ENCODE measurements around the gene WWP2. TPM values are rescaled to one million over a fixed set of nuclear protein-coding genes. Genes with fewer than 3 reads are reported as not detected.
"Not testable (repeated sequence)": the region's sequence is repeated elsewhere in the genome, so short reads cannot be mapped to it uniquely, and the experiment has no call there.

WWP2 gene
- total RNA-seq, 1 donor from 2014 or later: 53.8 TPM

- Mint-ChIP-seq H3K27ac (no peak overlapping the region), H3K4me3 (no peak overlapping the region), H3K36me3 (ENCODE audit: low read depth) (peaks cover 6% of the 10 kb centered on the region), H3K27me3 (ENCODE audit: insufficient read depth) (no peaks in the 10 kb centered on the region), H3K9me3 (no peaks in the 10 kb centered on the region), H3K4me1 (ENCODE audit: low read depth) (no peaks in the 10 kb centered on the region)
- DNase-seq (ENCODE audit: low spot score): no peak
- intact Hi-C loops (cut with micrococcal nuclease): no loop called here
Measured at GRCh38 chr16:69938981-69939820, 177.1 kb downstream of the WWP2 start.

GRCh38 chr16:69939821-69940585 is 177.9 kb downstream of the WWP2 start:
- Mint-ChIP-seq H3K9me3 (no peaks in the 10 kb centered on the region), H3K27ac (no peak overlapping the region), H3K27me3 (ENCODE audit: insufficient read depth) (no peaks in the 10 kb centered on the region), H3K36me3 (ENCODE audit: low read depth) (peaks cover 6% of the 10 kb centered on the region), H3K4me3 (no peak overlapping the region), H3K4me1 (ENCODE audit: low read depth) (no peaks in the 10 kb centered on the region)
- intact Hi-C loops (cut with micrococcal nuclease): no loop called here
- no peak for DNase-seq (ENCODE audit: low spot score)

GRCh38 chr16:69940676-69941075 is 178.5 kb downstream of the WWP2 start:
- intact Hi-C loops (cut with micrococcal nuclease): no loop called here
- Mint-ChIP-seq H3K36me3 (ENCODE audit: low read depth) (peaks cover 6% of the 10 kb centered on the region), H3K4me1 (ENCODE audit: low read depth) (no peaks in the 10 kb centered on the region), H3K4me3 (no peak overlapping the region), H3K27me3 (ENCODE audit: insufficient read depth) (no peaks in the 10 kb centered on the region), H3K27ac (no peak overlapping the region), H3K9me3 (no peaks in the 10 kb centered on the region)
- DNase-seq (ENCODE audit: low spot score): no peak

DNA sequence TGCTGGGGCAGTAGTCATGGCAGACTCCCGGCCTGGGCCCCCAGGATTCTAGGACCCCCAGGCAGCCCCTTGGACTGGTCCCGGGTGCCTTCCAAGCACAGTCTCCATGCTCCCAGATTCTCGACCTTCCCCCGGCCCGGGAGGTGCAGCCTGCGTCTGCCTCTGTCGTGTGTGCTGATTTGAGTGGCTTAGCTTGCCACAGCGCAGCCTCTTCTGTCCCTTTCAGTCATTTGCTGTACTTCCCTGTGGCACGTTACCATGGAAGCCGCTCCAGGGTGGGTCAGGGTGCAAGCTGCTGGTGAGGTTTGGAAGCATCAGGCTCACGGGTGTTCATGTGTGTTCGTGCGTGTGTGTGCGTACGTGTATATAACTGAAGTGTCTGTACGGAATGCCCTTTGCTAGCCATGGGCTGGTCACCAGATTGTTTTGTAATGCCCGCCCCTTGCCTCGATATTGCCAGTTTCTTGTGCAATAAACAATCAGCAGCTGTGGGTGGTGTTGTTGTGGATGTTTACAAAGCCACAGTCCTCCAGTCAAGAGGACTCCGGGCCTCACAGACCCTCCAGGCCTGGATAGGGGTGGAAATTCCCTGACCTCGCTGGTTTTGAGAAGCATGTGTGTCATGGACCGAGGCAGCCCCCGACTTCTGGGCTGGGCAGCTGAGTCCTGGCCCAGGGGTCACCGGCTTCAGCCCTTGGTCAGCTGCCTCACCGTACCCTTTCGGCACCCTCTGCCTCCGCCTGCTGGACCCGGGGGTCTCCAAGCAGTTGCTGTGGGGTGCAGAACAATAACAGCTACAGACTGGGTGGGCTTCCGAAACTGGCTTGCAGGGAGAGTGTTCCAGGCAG is 179.3 kb downstream of the WWP2 start:
- no peak for DNase-seq (ENCODE audit: low spot score)
- peaks cover 2% of the 10 kb centered on the region for H3K36me3 Mint-ChIP-seq (ENCODE audit: low read depth)
- no peaks in the 10 kb centered on the region for H3K9me3 Mint-ChIP-seq
- intact Hi-C loops (cut with micrococcal nuclease): no loop called here
- no peaks in the 10 kb centered on the region for H3K4me1 Mint-ChIP-seq (ENCODE audit: low read depth)
- no peak overlapping the region for H3K27ac Mint-ChIP-seq
- H3K27me3 Mint-ChIP-seq (ENCODE audit: insufficient read depth): no peaks in the 10 kb centered on the region
- no peak overlapping the region for H3K4me3 Mint-ChIP-seq

GRCh38 chr16:69942099-69942491 is 180.0 kb downstream of the WWP2 start:
- H3K9me3 Mint-ChIP-seq: no peaks in the 10 kb centered on the region
- peaks cover 2% of the 10 kb centered on the region for H3K36me3 Mint-ChIP-seq (ENCODE audit: low read depth)
- no peak overlapping the region for H3K4me3 Mint-ChIP-seq
- no peak overlapping the region for H3K27ac Mint-ChIP-seq
- DNase-seq (ENCODE audit: low spot score): no peak
- intact Hi-C loops (cut with micrococcal nuclease): no loop called here
- no peaks in the 10 kb centered on the region for H3K4me1 Mint-ChIP-seq (ENCODE audit: low read depth)
- no peaks in the 10 kb centered on the region for H3K27me3 Mint-ChIP-seq (ENCODE audit: insufficient read depth)

DNA sequence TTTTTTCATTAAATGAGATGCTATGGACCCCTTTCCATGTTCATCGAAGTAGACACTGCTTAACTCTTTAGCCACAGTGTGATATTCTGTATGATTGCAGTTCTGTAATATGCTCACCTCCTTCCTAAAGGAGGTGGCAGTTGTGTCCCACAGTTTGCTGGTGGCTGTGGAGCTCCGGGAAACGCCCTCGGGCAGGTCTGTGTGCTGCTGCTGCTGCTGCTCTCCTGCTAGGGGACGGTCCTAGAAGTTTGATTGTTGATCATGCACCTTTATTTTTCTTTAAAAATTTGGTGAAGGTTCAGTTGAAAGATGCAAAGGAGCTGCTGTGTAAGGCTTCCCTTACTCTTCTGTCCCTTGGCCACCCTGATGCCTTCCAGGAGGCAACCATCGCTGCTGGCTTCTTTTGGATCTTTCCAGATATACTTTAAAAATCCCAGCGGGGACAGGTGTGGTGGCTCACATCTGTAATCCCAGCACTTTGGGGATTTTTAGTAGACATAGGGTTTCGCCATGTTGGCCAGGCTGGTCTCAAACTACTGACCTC is 180.6 kb downstream of the WWP2 start:
- H3K27ac Mint-ChIP-seq: no peak overlapping the region
- H3K36me3 Mint-ChIP-seq (ENCODE audit: low read depth): no peaks in the 10 kb centered on the region
- H3K4me3 Mint-ChIP-seq: no peak overlapping the region
- intact Hi-C loops (cut with micrococcal nuclease): no loop called here
- H3K27me3 Mint-ChIP-seq (ENCODE audit: insufficient read depth): no peaks in the 10 kb centered on the region
- no peaks in the 10 kb centered on the region for H3K4me1 Mint-ChIP-seq (ENCODE audit: low read depth)
- no peaks in the 10 kb centered on the region for H3K9me3 Mint-ChIP-seq
- DNase-seq (ENCODE audit: low spot score): no peak

DNA sequence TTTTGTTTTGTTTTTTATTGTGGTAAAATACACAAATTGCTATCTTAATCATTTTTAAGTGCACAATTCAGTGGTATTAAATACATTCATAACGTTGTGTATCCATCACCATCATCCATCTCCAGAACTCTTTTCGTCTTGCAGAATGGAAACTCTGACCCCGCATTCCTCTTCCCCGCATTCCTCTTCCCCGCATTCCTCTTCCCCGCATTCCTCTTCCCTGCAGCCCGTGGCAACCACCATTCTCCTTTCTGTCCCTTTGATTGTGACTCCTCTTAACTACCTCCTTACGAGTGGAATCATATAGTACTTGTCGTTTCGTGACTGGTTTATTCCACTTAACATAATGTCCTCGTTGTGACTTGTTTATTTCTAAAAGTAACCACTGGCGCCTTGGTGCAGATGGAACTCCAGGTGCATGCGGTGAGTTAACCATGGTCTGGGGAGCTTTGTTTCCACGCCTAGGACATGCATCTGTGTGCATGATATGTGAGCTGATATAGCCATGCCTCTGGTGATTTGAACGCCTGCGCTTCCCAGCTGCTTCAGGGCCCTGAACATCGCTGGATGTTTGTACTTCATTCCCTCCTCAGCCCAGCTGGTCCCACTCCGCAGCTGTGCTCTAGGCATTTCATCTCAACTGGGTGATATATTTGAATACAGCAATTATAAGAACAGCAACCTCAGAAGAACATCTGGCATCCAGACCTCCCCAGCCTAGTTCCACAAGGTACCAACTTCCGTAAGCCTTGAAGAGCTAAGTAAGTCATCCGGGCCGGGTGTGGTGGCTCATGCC is 181.3 kb downstream of the WWP2 start:
- H3K4me3 Mint-ChIP-seq; H3K9me3 Mint-ChIP-seq; intact Hi-C loops (cut with micrococcal nuclease); DNase-seq (ENCODE audit: low spot score); H3K4me1 Mint-ChIP-seq (ENCODE audit: low read depth); H3K27ac Mint-ChIP-seq; H3K36me3 Mint-ChIP-seq (ENCODE audit: low read depth); H3K27me3 Mint-ChIP-seq (ENCODE audit: insufficient read depth): not testable (repeated sequence)

GRCh38 chr16:69950411-69950810 is 188.3 kb downstream of the WWP2 start:
- H3K9me3 Mint-ChIP-seq; H3K4me3 Mint-ChIP-seq; intact Hi-C loops (cut with micrococcal nuclease); H3K4me1 Mint-ChIP-seq (ENCODE audit: low read depth); H3K27me3 Mint-ChIP-seq (ENCODE audit: insufficient read depth); H3K27ac Mint-ChIP-seq; H3K36me3 Mint-ChIP-seq (ENCODE audit: low read depth); DNase-seq (ENCODE audit: low spot score): not testable (repeated sequence)

DNA sequence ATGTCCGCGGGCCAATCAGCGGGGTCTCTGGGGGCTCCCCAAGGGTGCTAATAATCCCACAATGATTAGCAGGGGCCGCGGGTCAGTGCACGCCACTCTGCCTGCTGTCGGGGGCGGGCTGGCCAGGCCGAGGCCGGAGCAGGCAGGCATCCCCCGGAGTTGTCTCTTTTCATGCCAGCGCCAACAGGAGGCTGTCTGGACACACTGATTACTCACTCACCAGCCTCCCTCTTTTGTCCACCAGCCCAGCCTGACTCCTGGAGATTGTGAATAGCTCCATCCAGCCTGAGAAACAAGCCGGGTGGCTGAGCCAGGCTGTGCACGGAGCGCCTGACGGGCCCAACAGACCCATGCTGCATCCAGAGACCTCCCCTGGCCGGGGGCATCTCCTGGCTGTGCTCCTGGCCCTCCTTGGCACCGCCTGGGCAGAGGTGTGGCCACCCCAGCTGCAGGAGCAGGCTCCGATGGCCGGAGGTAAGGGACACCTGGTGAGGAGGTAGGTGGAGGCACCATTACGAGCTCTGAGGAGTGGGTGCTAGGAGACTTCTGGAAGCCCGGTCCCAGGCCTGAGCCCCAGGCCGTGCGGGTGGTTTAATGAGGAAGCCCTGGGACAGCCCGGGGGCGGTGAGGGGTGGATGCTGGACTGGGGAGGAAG is 189.0 kb downstream of the WWP2 start, which contains the start of gene CLEC18A:
Gene CLEC18A (plus strand): TSS at position 318 of the 655 bp plus-strand sequence. CDS start 33 bp downstream, at position 351.
- H3K36me3 Mint-ChIP-seq (ENCODE audit: low read depth); H3K27me3 Mint-ChIP-seq (ENCODE audit: insufficient read depth); intact Hi-C loops (cut with micrococcal nuclease): not testable (repeated sequence)

GRCh38 chr16:69951672-69952031 is 189.5 kb downstream of the WWP2 start:
- H3K36me3 Mint-ChIP-seq (ENCODE audit: low read depth); H3K27me3 Mint-ChIP-seq (ENCODE audit: insufficient read depth); H3K4me1 Mint-ChIP-seq (ENCODE audit: low read depth); H3K27ac Mint-ChIP-seq; DNase-seq (ENCODE audit: low spot score); intact Hi-C loops (cut with micrococcal nuclease); H3K4me3 Mint-ChIP-seq; H3K9me3 Mint-ChIP-seq: not testable (repeated sequence)

More for the DNA sequence above, 189.0 kb downstream of the WWP2 start, which contains the start of gene CLEC18A:
- not testable (repeated sequence) for H3K27ac Mint-ChIP-seq; H3K9me3 Mint-ChIP-seq; DNase-seq (ENCODE audit: low spot score); H3K4me1 Mint-ChIP-seq (ENCODE audit: low read depth); H3K4me3 Mint-ChIP-seq

GRCh38 chr16:69952116-69952515 is 190.0 kb downstream of the WWP2 start:
- H3K27ac Mint-ChIP-seq; H3K36me3 Mint-ChIP-seq (ENCODE audit: low read depth); intact Hi-C loops (cut with micrococcal nuclease); H3K4me1 Mint-ChIP-seq (ENCODE audit: low read depth); H3K4me3 Mint-ChIP-seq; H3K9me3 Mint-ChIP-seq; DNase-seq (ENCODE audit: low spot score); H3K27me3 Mint-ChIP-seq (ENCODE audit: insufficient read depth): not testable (repeated sequence)

Measured in activated T-helper 1 cell treated with anti-CD3 and anti-CD28 coated beads, Interleukin-12 subunit alpha, Interleukin-12 subunit beta, Interleukin-2, Interleukin-4 antibody, amounts not matched to agents 30 ng/mL and 10 ng/mL and 1 ng/mL, durations not matched to agents 14 hours and 24 hours and 36 hours (primary cell).